Skeletal muscle satellite cell (primary cell): ENCODE data around the gene CARS2.
"Not testable (repeated sequence)": the region's sequence is repeated elsewhere in the genome, so short reads cannot be mapped to it uniquely, and the experiment has no call there.

Experiments
- H3K27me3 ChIP-seq: 2 replicates; pipeline ENCODE4 v1.7.0; 2013; ENCODE audit warnings: low read length; ENCODE audit not compliant: control insufficient read depth, insufficient read depth
- H3K36me3 ChIP-seq: 2 replicates; pipeline ENCODE4 v1.7.0; 2013; ENCODE audit warnings: mild to moderate bottlenecking, control low read depth, low read length; ENCODE audit not compliant: insufficient read depth
- H3K4me1 ChIP-seq: 2 replicates; pipeline ENCODE4 v1.7.0; 2013; ENCODE audit warnings: low read length; ENCODE audit not compliant: control insufficient read depth, insufficient read depth
- H3K4me2 ChIP-seq: 2 replicates; pipeline ENCODE4 v1.7.0; 2013; ENCODE audit warnings: mild to moderate bottlenecking, low read length
- H3K4me3 ChIP-seq: 2 replicates; pipeline ENCODE4 v1.7.0; 2013; ENCODE audit warnings: low read length
- H3K9ac ChIP-seq: 2 replicates; pipeline ENCODE4 v1.7.0; 2013; ENCODE audit warnings: mild to moderate bottlenecking, low read depth, low read length, moderate library complexity
- H3K9me3 ChIP-seq: replicated peaks from 2 replicates; pipeline ENCODE4 v1.7.0; 2013; ENCODE audit warnings: mild to moderate bottlenecking, control low read depth, low read length

The CARS2 gene

GRCh38 chr13:110702591-110703526, 3.1 kb downstream of the CARS2 start:
- Histone ChIP-seq H3K4me2 (peak overlapping the region; percentile 93), H3K4me1 (peaks cover 40% of the 10 kb centered on the region), H3K27me3 (no peaks in the 10 kb centered on the region), H3K36me3 (peaks cover 45% of the 10 kb centered on the region), H3K9ac (no peak overlapping the region), H3K9me3 (no peaks in the 10 kb centered on the region), H3K4me3 (peak overlapping the region; percentile 46)

- no peaks in the 10 kb centered on the region for H3K9me3 ChIP-seq
- peaks cover 52% of the 10 kb centered on the region for H3K36me3 ChIP-seq
- H3K4me1 ChIP-seq: peaks cover 40% of the 10 kb centered on the region
- no peak overlapping the region for H3K9ac ChIP-seq
- H3K27me3 ChIP-seq: no peaks in the 10 kb centered on the region
- peak overlapping the region; percentile 93 for H3K4me2 ChIP-seq
- peak overlapping the region; percentile 46 for H3K4me3 ChIP-seq
These were observed 3.8 kb downstream of the CARS2 start for GRCh38 chr13:110702089-110702488.

- Histone ChIP-seq H3K36me3 (peaks cover 60% of the 10 kb centered on the region), H3K4me1 (peaks cover 36% of the 10 kb centered on the region)
- H3K27me3 ChIP-seq, H3K4me3 ChIP-seq, H3K9me3 ChIP-seq, H3K9ac ChIP-seq, H3K4me2 ChIP-seq: not testable (repeated sequence)
These were observed 4.9 kb downstream of the CARS2 start for GRCh38 chr13:110701061-110701460.

GRCh38 chr13:110700641-110701040, 5.3 kb downstream of the CARS2 start:
- Histone ChIP-seq H3K9me3 (no peaks in the 10 kb centered on the region), H3K4me1 (peaks cover 36% of the 10 kb centered on the region), H3K9ac (no peak overlapping the region), H3K4me3 (no peak overlapping the region), H3K27me3 (no peaks in the 10 kb centered on the region), H3K36me3 (peaks cover 60% of the 10 kb centered on the region), H3K4me2 (no peak overlapping the region)

- Histone ChIP-seq H3K9ac (no peak overlapping the region), H3K4me3 (no peak overlapping the region), H3K4me2 (no peak overlapping the region), H3K9me3 (no peaks in the 10 kb centered on the region), H3K4me1 (peaks cover 35% of the 10 kb centered on the region), H3K36me3 (peaks cover 63% of the 10 kb centered on the region), H3K27me3 (no peaks in the 10 kb centered on the region)
These were observed 5.7 kb downstream of the CARS2 start for GRCh38 chr13:110700186-110700585.

GRCh38 chr13:110699148-110700145, 6.5 kb downstream of the CARS2 start:
- Histone ChIP-seq H3K4me1 (peaks cover 30% of the 10 kb centered on the region), H3K4me2 (no peak overlapping the region), H3K36me3 (peaks cover 63% of the 10 kb centered on the region), H3K9me3 (no peaks in the 10 kb centered on the region), H3K4me3 (no peak overlapping the region), H3K27me3 (no peaks in the 10 kb centered on the region), H3K9ac (no peak overlapping the region)

GRCh38 chr13:110698689-110699088, 7.2 kb downstream of the CARS2 start:
- H3K4me1 ChIP-seq: peaks cover 23% of the 10 kb centered on the region
- H3K4me3 ChIP-seq: no peak overlapping the region
- no peak overlapping the region for H3K4me2 ChIP-seq
- H3K27me3 ChIP-seq: no peaks in the 10 kb centered on the region
- H3K9me3 ChIP-seq: no peaks in the 10 kb centered on the region
- no peak overlapping the region for H3K9ac ChIP-seq
- peaks cover 62% of the 10 kb centered on the region for H3K36me3 ChIP-seq

- H3K4me2 ChIP-seq: no peak overlapping the region
- no peaks in the 10 kb centered on the region for H3K9me3 ChIP-seq
- H3K4me1 ChIP-seq: peaks cover 14% of the 10 kb centered on the region
- no peak overlapping the region for H3K9ac ChIP-seq
- H3K4me3 ChIP-seq: no peak overlapping the region
- H3K36me3 ChIP-seq: peaks cover 63% of the 10 kb centered on the region
- H3K27me3 ChIP-seq: no peaks in the 10 kb centered on the region
These were observed 8.1 kb downstream of the CARS2 start for GRCh38 chr13:110697842-110698241.

GRCh38 chr13:110696776-110697175, 9.1 kb downstream of the CARS2 start:
- no peak overlapping the region for H3K9ac ChIP-seq
- no peak overlapping the region for H3K4me3 ChIP-seq
- H3K27me3 ChIP-seq: no peaks in the 10 kb centered on the region
- H3K4me2 ChIP-seq: no peak overlapping the region
- H3K36me3 ChIP-seq: peaks cover 57% of the 10 kb centered on the region
- peaks cover 4% of the 10 kb centered on the region for H3K4me1 ChIP-seq
- H3K9me3 ChIP-seq: no peaks in the 10 kb centered on the region

- not testable (repeated sequence) for H3K4me3 ChIP-seq, H3K4me2 ChIP-seq, H3K4me1 ChIP-seq, H3K9ac ChIP-seq, H3K27me3 ChIP-seq, H3K9me3 ChIP-seq
- peaks cover 53% of the 10 kb centered on the region for H3K36me3 ChIP-seq
These were observed 10.1 kb downstream of the CARS2 start for GRCh38 chr13:110695774-110696173.

GRCh38 chr13:110690516-110690915, 15.4 kb downstream of the CARS2 start:
- Histone ChIP-seq H3K9ac (no peak overlapping the region), H3K4me2 (no peak overlapping the region), H3K36me3 (peaks cover 46% of the 10 kb centered on the region), H3K9me3 (no peaks in the 10 kb centered on the region), H3K27me3 (no peaks in the 10 kb centered on the region), H3K4me3 (no peak overlapping the region), H3K4me1 (no peaks in the 10 kb centered on the region)
